Hepatic stellate cell (primary cell): ENCODE results near the gene ACSS2.

Experiments used
- DNase-seq: peaks from one replicate; pipeline ENCODE4 v3.0.0; 2011; ENCODE audit warnings: low spot score

ACSS2 gene, protein sequence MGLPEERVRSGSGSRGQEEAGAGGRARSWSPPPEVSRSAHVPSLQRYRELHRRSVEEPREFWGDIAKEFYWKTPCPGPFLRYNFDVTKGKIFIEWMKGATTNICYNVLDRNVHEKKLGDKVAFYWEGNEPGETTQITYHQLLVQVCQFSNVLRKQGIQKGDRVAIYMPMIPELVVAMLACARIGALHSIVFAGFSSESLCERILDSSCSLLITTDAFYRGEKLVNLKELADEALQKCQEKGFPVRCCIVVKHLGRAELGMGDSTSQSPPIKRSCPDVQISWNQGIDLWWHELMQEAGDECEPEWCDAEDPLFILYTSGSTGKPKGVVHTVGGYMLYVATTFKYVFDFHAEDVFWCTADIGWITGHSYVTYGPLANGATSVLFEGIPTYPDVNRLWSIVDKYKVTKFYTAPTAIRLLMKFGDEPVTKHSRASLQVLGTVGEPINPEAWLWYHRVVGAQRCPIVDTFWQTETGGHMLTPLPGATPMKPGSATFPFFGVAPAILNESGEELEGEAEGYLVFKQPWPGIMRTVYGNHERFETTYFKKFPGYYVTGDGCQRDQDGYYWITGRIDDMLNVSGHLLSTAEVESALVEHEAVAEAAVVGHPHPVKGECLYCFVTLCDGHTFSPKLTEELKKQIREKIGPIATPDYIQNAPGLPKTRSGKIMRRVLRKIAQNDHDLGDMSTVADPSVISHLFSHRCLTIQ

DNA sequence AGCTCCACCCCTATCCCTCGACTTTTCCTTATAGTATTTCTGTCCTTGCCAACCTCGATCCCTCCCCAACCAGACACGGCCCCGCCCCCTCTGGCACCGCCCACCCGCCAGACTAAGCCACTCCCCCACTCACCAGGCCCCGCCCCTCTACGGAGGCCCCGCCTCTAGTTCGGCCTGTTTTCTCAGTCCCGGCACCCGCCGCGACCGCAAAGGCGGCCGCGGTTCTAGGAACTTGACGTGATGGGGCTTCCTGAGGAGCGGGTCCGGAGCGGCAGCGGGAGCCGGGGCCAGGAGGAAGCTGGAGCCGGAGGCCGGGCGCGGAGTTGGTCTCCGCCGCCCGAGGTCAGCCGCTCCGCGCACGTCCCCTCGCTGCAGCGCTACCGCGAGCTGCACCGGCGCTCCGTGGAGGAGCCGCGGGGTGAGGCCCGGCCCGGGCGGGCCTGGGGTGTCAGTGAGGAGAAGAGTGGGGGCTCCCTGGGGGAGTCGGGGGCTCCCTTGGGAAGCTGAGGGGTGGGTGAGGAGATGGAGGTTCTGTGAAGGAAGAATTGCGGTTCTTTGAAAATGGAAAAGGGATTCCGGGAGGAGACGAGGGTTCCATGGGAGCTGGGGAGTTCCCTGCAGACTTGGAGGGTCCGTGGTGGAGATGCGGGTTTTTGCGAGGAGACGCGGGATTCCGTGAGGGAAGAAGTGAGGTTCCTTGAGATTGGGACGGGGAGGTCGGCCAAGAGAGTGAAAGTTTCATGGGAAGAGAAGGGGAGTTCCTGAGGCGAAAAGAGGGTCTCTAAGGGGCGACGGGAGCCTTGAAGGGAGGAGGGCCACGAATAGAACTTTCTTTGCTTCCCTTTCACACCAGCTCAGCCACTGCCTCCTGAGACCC lies at the start of gene ACSS2:
ACSS2 (plus strand) TSS at position 207 of the 877 bp plus-strand sequence; CDS start at position 241, 34 bp downstream.
- peak; percentile 32 for DNase-seq

GRCh38 chr20:34829191-34829590 lies 47.2 kb upstream of the ACSS2 start:
- no peak for DNase-seq

DNA sequence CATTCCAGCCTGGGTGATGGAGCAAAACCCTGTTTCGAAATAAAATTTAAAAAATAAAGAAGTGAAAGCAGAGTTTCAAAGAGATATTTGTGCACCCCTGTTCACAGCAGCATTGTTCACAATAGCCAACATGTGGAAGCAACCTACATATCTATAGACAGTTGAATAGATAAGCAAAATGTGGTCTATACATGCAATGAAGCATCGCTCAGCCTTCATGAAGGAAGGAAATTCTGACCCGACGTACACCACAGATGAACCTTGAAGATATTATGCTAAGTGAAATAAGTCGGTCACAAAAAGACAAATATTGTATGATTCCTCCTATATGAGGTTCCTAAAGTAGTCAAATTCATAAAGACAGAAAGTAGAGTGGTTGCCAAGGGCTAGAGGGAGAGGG lies 44.5 kb upstream of the ACSS2 start:
- no peak for DNase-seq

- peak; percentile 41 for DNase-seq
These were observed 41.9 kb upstream of the ACSS2 start for GRCh38 chr20:34834459-34834893.

DNA sequence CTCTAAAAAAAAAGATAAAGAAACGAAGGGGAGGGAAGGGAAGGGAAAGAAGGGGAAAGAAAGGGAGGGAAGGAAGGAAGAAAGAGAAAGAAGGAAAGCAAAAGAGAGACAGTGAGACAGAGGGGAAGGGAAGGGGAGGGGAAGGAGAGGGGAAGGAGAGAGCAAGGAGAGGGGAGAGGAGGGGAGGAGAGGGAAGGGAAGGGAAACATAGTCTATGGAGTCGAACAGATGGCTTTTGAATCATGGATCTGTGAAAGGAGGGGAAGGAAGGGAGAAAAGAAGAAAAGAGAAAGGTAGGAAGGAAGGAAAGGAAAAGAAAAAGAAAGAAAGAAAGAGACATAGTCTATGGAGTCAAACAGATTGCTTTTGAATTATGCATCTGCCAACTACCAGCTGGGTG lies 34.3 kb upstream of the ACSS2 start:
- no peak for DNase-seq

DNA sequence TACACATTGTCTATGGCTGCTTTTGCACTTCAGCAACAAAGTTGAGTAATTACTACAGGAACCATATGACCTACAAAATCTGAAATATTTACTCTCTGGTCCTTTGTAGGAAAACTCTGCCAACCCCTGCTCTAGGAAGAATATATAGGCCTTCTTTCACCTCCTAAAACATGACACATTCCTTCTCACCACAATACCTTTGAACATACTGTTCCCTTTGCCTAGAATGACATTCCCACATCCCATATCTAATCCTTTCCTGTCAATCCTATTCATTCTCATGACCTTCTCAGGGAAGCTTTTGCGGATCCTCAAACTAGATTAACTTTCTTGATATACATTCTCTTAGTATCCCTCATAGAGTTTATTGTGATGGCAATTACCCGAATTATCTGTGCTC lies 33.0 kb upstream of the ACSS2 start:
- no peak for DNase-seq

- no peak for DNase-seq
These were observed 27.8 kb upstream of the ACSS2 start for GRCh38 chr20:34848597-34848996.

GRCh38 chr20:34849778-34850177 lies 26.6 kb upstream of the ACSS2 start:
- DNase-seq, result no peak

DNA sequence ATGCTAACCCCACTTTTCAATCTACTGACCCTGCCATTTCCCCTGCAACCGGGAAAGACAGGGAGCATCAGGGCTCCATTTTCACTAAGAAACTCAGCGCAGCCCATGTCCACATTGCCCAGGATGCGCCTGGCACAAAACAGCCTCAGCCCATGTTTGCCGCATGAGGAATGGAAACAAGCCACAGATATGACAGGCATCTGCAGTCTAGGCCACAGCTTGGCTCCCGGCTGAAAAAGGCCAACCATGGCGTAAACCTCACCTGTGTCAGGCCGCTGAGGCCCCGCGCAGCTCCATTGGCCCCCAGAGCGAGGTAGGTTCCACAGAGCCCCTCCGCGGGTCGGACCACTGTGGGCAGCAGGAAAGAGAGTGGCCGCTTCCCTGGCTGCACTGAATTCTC lies 25.4 kb upstream of the ACSS2 start:
- DNase-seq, result no peak

DNA sequence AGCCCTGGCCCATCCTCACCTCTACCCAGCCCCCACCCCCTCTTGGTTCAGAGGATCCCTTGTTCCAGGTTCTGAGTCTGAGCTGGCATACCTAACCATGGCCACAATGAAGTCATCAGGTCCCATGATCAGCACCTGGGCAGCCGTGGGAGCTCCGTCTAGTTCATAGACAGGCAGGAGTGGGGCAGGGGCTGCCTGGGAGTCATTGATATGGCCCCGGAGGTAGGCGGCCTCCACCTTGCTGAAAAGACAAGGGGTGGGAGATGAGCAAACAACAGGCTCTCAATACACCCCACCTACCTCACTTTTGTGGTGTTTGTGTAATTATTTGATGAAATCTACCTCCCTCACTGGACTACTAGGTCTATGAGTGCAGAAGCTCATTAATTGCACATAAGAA lies 24.1 kb upstream of the ACSS2 start:
- DNase-seq, result no peak

DNA sequence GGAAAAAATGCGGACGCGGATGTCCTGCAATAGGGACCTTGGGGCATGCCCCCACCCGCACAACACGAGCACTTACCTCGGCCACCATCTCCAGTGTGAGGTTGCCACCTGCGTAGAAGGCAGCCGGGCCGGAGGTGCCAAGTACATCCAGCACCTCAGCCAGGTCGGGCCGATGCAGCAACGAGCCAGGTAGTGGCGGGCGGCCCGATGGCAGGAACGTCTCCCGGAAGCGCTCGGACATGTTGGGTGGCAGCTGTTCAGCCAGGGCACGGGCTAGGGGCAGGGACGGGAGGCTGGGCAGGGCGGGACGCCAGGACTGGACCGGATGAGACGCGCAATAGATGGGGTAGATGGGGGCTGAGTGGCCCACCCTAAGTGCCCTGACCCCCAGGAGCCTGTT lies 17.0 kb upstream of the ACSS2 start:
- DNase-seq, result no peak

DNA sequence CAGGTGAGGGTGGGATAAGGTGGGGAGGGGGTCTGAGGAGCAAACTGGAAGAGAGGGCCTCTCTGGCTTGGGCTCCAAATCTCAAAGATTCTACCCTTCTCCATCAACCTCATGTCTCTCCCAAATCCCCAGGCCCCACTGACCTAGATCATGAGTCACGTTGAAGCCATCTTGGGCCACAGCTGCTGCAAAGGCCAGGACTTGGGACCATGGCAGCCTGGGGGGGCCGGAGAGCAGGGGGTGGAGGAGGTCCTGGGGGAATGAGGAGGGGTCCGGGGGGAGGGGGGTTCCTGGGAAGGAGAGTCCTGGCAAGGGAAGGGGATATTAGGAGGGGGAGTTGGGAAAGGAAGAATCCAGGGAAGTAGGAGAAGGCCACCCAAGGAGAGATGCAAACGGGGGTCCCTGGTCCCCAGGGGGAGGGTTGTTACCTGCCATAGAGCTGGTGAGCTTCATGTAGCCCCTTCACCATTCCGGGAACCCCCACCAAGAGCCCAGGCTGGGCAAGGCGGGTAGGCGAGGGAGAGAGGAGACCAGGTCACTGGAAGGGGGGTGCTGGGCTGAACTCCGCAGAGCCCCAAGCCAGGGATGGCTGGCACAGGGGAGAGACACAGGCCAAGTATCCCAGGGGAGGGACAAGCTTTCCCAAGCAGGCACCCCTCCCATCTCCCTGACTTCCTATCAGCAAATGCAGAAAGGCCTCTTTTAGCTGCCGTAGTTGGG lies 16.4 kb upstream of the ACSS2 start:
- no peak for DNase-seq

GRCh38 chr20:34861386-34862084 lies 14.9 kb upstream of the ACSS2 start:
- no peak for DNase-seq

GRCh38 chr20:34862724-34863123 lies 13.7 kb upstream of the ACSS2 start:
- no peak for DNase-seq

- no peak for DNase-seq
These were observed 12.9 kb upstream of the ACSS2 start for GRCh38 chr20:34863421-34863965.

GRCh38 chr20:34864216-34864615 lies 12.2 kb upstream of the ACSS2 start:
- DNase-seq, result no peak

- DNase-seq, result no peak
These were observed 5.0 kb upstream of the ACSS2 start for GRCh38 chr20:34871320-34871926.

DNA sequence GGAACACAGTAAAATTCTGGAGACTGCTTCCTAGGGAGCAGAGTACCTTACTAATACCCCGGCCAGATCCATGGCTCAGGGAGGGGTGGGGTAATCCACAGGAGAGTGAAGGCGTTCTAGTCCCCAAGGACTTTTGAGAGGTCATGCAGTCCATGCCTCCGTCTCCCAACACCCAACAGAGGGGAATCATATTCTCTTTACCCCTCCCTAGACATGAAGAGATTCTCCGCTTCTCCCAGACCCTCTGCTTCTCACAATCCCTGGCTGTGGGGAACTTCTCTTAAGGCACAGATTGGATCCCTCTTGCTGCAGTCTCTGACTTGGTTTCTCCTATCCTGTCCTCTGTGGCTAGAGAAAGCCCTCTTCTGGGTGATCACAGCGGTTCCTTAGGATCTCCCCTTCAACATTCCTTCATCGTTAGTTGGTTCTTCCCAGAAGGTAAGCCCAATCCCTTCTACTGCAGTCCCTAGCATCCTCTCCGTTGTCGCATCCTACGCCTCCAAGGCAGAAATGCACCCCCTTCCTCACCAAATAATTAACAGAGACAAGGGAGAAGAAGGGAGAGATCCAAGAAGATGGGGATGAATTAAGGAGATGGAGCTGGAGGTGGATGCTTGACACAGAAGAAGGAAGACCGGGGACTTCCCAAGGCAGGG lies 4.3 kb upstream of the ACSS2 start:
- DNase-seq, result no peak

DNA sequence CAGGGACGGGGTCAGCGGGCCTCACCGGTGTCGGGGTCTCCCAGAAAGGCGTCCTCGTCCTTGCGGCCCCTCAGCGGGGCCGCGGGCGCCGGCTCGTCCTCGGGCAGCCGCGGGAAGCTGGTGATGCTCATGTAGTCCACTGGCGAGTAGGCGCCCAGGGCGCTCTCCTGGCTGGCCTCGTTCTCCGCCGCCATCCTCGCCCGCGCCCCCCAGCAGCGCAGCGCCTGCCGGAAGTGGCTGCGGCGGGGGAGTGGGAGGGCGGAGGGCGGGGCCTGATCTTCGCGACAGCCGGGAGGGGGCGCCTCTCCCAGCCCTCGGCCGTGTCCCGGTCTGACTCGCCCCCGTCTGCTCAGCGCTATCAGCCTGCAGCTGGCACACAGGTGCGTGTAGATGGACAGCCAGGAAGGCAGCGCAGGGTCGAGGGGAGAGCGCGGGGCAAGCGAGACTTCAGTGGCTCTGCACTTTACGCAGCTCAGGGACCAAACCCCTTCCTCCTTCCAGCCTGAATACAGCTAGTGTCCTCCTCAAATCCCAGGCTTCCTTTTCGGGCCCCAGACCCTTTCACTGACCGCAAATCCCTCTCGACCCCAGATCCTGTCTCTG lies 3.7 kb upstream of the ACSS2 start, which contains the start of gene GGT7:
GGT7 (minus strand) TSS at position 235 of the 603 bp plus-strand sequence; CDS start at position 194, 41 bp downstream.
- peak; percentile 85 for DNase-seq
